BJ (cell line): ENCODE measurements around the gene KIF26B. TPM values are rescaled to one million over a fixed set of nuclear protein-coding genes. Genes with fewer than 3 reads are reported as not detected.

Source experiments
- CTCF ChIA-PET: fragments of 350-600 bp; formaldehyde crosslinking; extraction: SDS; loops from one replicate; lab custom pipeline; 2021; ENCODE audit warnings: antibody characterized with exemption, inconsistent platforms; lab: Yijun Ruan, JAX
- POLR2A ChIA-PET: fragments of 300-600 bp; sonication (Branson Sonifier 250); formaldehyde crosslinking; extraction: SDS; loops from one replicate; lab custom pipeline; 2021; ENCODE audit warnings: antibody characterized with exemption; lab: Charles Lee
- DNase-seq: peaks from one replicate; pipeline ENCODE4 v3.0.0-alpha.2; 2011; ENCODE audit warnings: low read depth
- H3K27me3 ChIP-seq: 2 replicates; pipeline ENCODE4 v1.6.0; 2011; ENCODE audit warnings: low read length; ENCODE audit not compliant: control insufficient read depth, insufficient read depth
- H3K36me3 ChIP-seq: 2 replicates; pipeline ENCODE4 v1.5.1; 2011; ENCODE audit warnings: low read length; ENCODE audit not compliant: control insufficient read depth, insufficient read depth
- H3K4me3 ChIP-seq: 2 replicates; pipeline ENCODE4 v1.5.1; 2011; ENCODE audit warnings: low read depth, mild to moderate bottlenecking, control low read depth, low read length
- polyA plus RNA-seq: library from polyadenylated mRNA; depleted of rRNA; stranded (reverse); fragments of >200 nt; gene quantifications from 2 replicates; pipeline ENCODE4 v1.2.3, GENCODE V29; 2011
- TF ChIP-seq, protein P1 (sequence below): IDR thresholded peaks from 2 replicates; pipeline ENCODE4 v1.5.1; 2011; ENCODE audit warnings: low read depth, mild to moderate bottlenecking, control low read depth, inconsistent platforms, low read length, moderate library complexity; ENCODE audit not compliant: insufficient read depth

The KIF26B gene
- polyA plus RNA-seq, 1 experiment: 2.8 TPM

DNA sequence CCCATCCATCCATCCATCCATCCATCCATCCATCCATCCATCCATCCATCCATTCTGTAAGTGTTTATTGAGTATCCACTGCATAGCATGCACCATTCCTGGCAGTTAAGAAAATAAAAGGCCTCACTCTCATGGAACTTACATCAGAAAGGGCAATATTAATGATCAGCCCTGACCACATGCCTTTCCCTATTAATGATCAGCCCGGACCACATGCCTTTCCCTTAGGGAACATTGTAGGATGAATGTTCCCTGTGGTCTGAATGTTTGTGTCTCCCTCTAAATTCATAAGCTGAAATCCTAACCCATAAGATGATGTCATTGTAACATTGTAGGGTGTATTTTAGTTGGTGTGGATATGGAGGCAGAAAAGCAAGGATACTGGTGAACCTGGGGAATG lies 365.8 kb downstream of the KIF26B start:
- Histone ChIP-seq H3K27me3 (no peaks in the 10 kb centered on the region; the same call in 1 of the 2 replicates), H3K36me3 (no peaks in the 10 kb centered on the region; the same call in 1 of the 2 replicates), H3K4me3 (no peak overlapping the region)
- CTCF ChIA-PET: no interaction called here
- DNase-seq: no peak
- TF ChIP-seq, protein P1, sequence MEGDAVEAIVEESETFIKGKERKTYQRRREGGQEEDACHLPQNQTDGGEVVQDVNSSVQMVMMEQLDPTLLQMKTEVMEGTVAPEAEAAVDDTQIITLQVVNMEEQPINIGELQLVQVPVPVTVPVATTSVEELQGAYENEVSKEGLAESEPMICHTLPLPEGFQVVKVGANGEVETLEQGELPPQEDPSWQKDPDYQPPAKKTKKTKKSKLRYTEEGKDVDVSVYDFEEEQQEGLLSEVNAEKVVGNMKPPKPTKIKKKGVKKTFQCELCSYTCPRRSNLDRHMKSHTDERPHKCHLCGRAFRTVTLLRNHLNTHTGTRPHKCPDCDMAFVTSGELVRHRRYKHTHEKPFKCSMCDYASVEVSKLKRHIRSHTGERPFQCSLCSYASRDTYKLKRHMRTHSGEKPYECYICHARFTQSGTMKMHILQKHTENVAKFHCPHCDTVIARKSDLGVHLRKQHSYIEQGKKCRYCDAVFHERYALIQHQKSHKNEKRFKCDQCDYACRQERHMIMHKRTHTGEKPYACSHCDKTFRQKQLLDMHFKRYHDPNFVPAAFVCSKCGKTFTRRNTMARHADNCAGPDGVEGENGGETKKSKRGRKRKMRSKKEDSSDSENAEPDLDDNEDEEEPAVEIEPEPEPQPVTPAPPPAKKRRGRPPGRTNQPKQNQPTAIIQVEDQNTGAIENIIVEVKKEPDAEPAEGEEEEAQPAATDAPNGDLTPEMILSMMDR: no peak
- POLR2A ChIA-PET: no interaction called here

DNA sequence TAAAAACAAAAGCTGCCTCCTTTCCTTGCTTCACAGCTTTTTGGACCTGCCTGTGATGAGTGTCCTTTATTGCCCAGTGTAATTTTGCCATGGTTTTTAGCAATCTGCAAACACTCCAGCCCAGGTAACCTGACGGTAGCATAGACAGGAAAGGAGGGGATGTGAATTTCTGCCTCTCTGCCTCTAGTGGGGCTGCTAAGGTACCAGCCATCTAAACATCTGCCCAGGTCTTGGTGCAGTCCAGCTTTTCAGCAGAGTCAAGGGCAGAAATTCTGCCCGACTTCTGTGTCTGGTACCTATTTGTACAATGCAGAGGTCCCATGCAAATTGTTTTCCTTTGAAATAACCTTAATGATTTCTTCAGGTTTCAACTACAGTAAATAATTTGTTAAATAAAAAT lies 371.4 kb downstream of the KIF26B start:
- DNase-seq: no peak
- ChIA-PET CTCF (interaction anchor here (2.0 kb wide), 1 partner anchor 14 kb away, joined by 8 read pairs; no protein-coding TSS in a partner anchor), POLR2A (no interaction called here)
- TF ChIP-seq, protein P1: no peak
- no peaks in the 10 kb centered on the region; the same call in 1 of the 2 replicates for H3K27me3 ChIP-seq
- no peak overlapping the region for H3K4me3 ChIP-seq
- no peaks in the 10 kb centered on the region; the same call in 1 of the 2 replicates for H3K36me3 ChIP-seq

DNA sequence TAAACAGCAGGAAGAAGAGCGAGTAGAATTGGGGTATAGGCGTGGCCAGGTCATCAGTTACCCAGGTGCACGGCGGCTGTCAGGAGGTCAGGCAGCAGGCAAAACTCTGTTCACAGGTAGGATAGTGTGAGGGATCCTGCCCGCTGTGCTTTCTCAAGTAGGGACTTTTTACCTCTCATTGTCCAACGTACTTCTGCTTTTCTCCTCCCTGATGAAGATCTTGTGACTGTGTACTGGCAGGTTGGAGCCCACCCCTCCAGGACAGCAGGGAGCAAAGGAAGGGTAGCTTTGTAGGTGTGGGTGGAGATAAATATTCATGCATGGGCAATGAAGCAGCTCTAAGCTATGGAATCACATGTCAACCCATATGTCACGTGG lies 373.5 kb downstream of the KIF26B start:
- CTCF ChIA-PET: interaction anchor here (1.8 kb wide), 1 partner anchor 15 kb away, joined by 5 read pairs; no protein-coding TSS in a partner anchor

DNA sequence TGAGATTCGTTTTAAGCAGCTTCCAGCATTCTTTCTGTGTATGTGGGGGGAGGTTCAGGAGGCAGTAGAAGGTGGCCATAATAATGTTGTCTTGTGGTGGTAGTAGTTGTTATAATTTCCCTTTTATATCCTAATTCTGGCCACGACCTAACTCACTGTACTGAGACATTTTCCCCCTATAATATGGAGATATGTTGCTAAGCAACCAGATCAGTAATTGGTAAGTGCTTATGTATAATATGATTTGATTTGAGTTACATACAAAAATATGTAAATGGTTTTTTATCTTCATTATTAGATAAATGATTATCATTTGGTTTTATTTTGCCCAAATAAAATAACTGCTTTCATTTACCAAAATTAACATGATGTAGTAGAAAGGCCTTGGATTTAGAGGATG lies 376.2 kb downstream of the KIF26B start:
- ChIA-PET POLR2A (no interaction called here), CTCF (interaction anchor here (0.6 kb wide), 1 partner anchor 34 kb away, joined by 3 read pairs; no protein-coding TSS in a partner anchor)
- TF ChIP-seq, protein P1: no peak
- no peak for DNase-seq
- Histone ChIP-seq H3K27me3 (no peaks in the 10 kb centered on the region), H3K4me3 (no peak overlapping the region), H3K36me3 (no peaks in the 10 kb centered on the region)

More for the DNA sequence above, 373.5 kb downstream of the KIF26B start:
- Histone ChIP-seq H3K36me3 (no peaks in the 10 kb centered on the region; the same call in 1 of the 2 replicates), H3K4me3 (no peak overlapping the region), H3K27me3 (no peaks in the 10 kb centered on the region; the same call in 1 of the 2 replicates)
- TF ChIP-seq, protein P1: no peak
- no peak for DNase-seq
- POLR2A ChIA-PET: no interaction called here

DNA sequence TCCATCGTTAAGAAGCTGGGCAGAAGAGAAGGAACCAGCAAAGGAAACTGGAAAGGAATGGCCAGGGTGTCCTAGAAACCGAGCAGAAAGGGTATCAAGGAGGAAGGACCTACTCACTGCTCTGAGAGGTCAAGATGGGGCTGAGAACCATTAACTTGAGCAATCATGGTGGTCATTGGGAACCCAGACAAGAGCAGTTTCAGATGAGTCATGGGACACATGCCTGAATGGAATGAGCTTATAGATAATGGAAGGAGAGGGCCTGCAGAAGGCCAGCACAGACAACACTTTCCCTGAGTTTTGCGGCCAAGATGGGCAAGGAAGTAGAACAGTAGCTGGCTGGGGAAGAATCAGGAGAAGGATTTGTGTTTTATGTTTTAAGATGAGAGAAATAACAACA lies 383.2 kb downstream of the KIF26B start:
- ChIA-PET CTCF (no interaction called here), POLR2A (no interaction called here)
- Histone ChIP-seq H3K36me3 (peaks cover 1% of the 10 kb centered on the region; the same call in 1 of the 2 replicates), H3K4me3 (no peak overlapping the region), H3K27me3 (no peaks in the 10 kb centered on the region)
- TF ChIP-seq, protein P1: no peak
- no peak for DNase-seq
